Esophagus squamous epithelium (tissue), 5 donors: ENCODE data around the gene CDKAL1. TPM values are rescaled to one million over a fixed set of nuclear protein-coding genes. Genes with fewer than 3 reads are reported as not detected.

Experiments
- DNase-seq: peaks from one replicate; lab custom pipeline; 2025; lab: John Stamatoyannopoulos, UW
- H3K27ac ChIP-seq, 4 donors: fragments of 200-600 bp; sonication (generic); one replicate each; pipeline ENCODE4 v1.5.1; 2016 to 2019; ENCODE audit warnings: mild to moderate bottlenecking in 1 of 4
- H3K27me3 ChIP-seq, 4 donors: fragments of 200-600 bp; sonication (generic); 1 replicate in 3 of 4; 2 replicates in 1 of 4; pipeline versions ENCODE4 v1.5.1 to v1.6.0; 2017 to 2021; ENCODE audit warnings: antibody characterized with exemption in 1 of 4
- H3K36me3 ChIP-seq, 3 donors: fragments of 200-600 bp; sonication (generic); one replicate each; pipeline ENCODE4 v1.5.1; 2016 to 2019
- H3K4me1 ChIP-seq, 3 donors: fragments of 200-600 bp; sonication (generic); one replicate each; pipeline ENCODE4 v1.5.1; 2017 to 2019
- H3K4me3 ChIP-seq, 4 donors: fragments of 200-600 bp; sonication (generic); 1 replicate in 3 of 4; 2 replicates in 1 of 4; pipeline ENCODE4 v1.5.1; 2016 to 2019; ENCODE audit warnings: mild to moderate bottlenecking in 2 of 4, moderate library complexity in 1 of 4
- H3K9me3 ChIP-seq, 3 donors: fragments of 200-600 bp; sonication (generic); one replicate each; pipeline ENCODE4 v1.5.1; 2016 to 2019
- POLR2A ChIP-seq, 4 donors: fragments of 450-650 bp; IDR thresholded peaks; one replicate each; pipeline ENCODE4 v1.6.1; 2017; ENCODE audit warnings: antibody characterized with exemption in 4 of 4, mild to moderate bottlenecking in 4 of 4, moderate library complexity in 3 of 4
- WGBS, 2 donors: methylation state at CpG; one replicate each; pipeline ENCODE4 v1.1.5; 2018; 5-methylcytosine and 5-hydroxymethylcytosine counted together
- intact Hi-C: fragments of 100-400 bp; cut with DNase I; formaldehyde crosslinking; loops from one replicate; pipeline ENCODE4 v1.15.0; 2022
- total RNA-seq, 4 donors: library from RNA; depleted of rRNA; stranded (reverse); fragments of >200 nt; gene quantifications; one replicate each; pipeline ENCODE4 v1.1.0, GENCODE V29; 2016
- TF ChIP-seq, protein P1 (sequence below), 6 experiments: fragments of 450-650 bp in 4 of 6; fragments of 200-600 bp in 2 of 6; sonication (generic) in 2 of 6; IDR thresholded peaks; one replicate each; pipeline ENCODE4 v1.5.1; 2016 to 2019; ENCODE audit warnings: antibody characterized with exemption in 6 of 6, mild to moderate bottlenecking in 4 of 6, moderate library complexity in 4 of 6
- donor health status: DM: yes; HTN: yes; CAD: no.

CDKAL1 gene
- total RNA-seq, 4 donors from 2014 or later = 6.5 to 13.0 (median 10.7) TPM

DNA sequence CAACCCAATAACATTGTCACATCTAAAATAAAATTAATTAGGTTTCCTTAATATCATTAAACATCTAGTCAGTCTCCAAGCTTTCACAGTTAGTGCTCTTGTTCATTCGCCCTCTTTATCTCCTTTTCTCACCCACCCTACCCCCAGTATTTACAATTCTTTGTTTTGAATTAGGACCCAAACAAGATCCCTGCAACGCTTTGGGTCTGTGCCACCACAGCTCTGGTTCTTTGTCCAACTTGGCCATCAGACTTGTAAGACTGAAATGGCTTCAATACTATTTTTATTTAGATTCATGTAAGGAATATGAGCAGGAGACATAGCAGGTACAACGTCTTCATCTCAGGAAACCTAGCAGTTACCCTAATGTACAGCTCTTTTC, 276.5 kb downstream of the CDKAL1 start:
- Histone ChIP-seq H3K9me3 (peaks cover 0 to 3% (median 0%) of the 10 kb centered on the region in 3 donors), H3K36me3 (no peaks in the 10 kb centered on the region), H3K4me1 (peaks cover 0 to 8% (median 0%) of the 10 kb centered on the region in 3 donors), H3K4me3 (no peak overlapping the region), H3K27ac (no peak overlapping the region), H3K27me3 (no peaks in the 10 kb centered on the region)
- WGBS, 2 donors = 78 to 80% methylated on average over 3 of the region's 3 CpGs
- intact Hi-C loops = no loop called here
- TF ChIP-seq, protein P1, sequence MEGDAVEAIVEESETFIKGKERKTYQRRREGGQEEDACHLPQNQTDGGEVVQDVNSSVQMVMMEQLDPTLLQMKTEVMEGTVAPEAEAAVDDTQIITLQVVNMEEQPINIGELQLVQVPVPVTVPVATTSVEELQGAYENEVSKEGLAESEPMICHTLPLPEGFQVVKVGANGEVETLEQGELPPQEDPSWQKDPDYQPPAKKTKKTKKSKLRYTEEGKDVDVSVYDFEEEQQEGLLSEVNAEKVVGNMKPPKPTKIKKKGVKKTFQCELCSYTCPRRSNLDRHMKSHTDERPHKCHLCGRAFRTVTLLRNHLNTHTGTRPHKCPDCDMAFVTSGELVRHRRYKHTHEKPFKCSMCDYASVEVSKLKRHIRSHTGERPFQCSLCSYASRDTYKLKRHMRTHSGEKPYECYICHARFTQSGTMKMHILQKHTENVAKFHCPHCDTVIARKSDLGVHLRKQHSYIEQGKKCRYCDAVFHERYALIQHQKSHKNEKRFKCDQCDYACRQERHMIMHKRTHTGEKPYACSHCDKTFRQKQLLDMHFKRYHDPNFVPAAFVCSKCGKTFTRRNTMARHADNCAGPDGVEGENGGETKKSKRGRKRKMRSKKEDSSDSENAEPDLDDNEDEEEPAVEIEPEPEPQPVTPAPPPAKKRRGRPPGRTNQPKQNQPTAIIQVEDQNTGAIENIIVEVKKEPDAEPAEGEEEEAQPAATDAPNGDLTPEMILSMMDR (IDR thresholded peaks at IDR 0.05) = no peak
- TF ChIP-seq POLR2A (IDR thresholded peaks at IDR 0.05) = no peak
- no peak for DNase-seq

DNA sequence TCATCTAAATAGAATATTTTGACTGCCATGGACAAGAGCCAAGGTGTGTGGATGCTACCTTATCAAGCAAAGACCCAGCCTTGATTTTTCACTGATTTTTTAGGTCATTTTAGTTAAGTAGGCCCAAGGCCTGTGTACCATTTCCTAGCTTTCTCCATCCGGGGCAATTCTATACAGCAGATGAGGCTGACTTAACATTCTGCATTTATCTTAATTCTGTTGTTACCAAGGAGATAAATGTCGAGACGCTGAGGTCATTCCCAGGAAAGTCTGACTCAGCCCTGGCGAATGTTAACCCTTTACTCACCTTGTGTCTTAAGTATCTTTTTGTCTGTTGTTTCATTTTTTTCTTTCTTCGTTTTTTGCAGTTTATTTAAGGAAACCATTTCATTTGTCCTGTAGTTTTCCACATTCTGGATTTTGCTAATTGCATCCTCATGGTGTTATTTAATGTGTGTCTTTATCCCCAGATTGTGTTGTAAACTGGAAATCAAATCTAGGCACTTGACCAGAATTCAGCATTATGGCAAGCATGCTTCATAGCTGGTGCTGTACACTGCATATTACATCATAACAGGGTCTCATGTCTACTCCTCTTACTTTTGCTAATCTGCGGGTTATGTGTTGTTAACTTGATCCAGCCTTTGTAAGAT, 277.0 kb downstream of the CDKAL1 start:
- H3K27me3 ChIP-seq = no peaks in the 10 kb centered on the region
- H3K27ac ChIP-seq = no peak overlapping the region
- no peaks in the 10 kb centered on the region for H3K36me3 ChIP-seq
- H3K9me3 ChIP-seq = peaks cover 0 to 3% (median 0%) of the 10 kb centered on the region in 3 donors
- WGBS, 2 donors = 15 to 21% methylated on average over 6 of the region's 6 CpGs
- intact Hi-C loops = no loop called here
- TF ChIP-seq, protein P1 (IDR thresholded peaks at IDR 0.05) = no peak
- TF ChIP-seq POLR2A (IDR thresholded peaks at IDR 0.05) = no peak
- H3K4me3 ChIP-seq = no peak overlapping the region
- H3K4me1 ChIP-seq = peaks cover 0 to 8% (median 0%) of the 10 kb centered on the region in 3 donors
- DNase-seq = no peak

DNA sequence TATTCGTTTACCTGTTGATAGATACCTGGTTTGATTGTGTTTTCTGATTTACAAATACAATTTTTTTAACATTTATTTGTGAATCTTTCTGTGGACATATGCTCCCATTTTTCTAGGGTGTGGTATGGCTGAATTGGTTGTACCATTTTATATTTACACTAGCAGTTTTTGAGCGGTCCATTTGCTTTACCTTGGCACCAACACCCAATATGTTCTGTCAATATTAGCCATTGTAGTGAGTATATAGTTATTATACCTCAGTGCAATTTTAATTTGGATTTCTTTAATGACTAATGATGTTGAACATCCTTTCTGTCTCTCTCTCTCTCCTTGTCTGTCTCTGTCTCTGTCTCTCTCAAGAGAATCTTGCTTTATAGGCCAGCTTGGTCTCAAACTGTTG, 278.5 kb downstream of the CDKAL1 start:
- Histone ChIP-seq H3K9me3 (no peaks in the 10 kb centered on the region), H3K27ac (no peak overlapping the region), H3K4me1 (peaks cover 0 to 8% (median 0%) of the 10 kb centered on the region in 3 donors), H3K36me3 (no peaks in the 10 kb centered on the region), H3K27me3 (no peaks in the 10 kb centered on the region), H3K4me3 (no peak overlapping the region)
- TF ChIP-seq, protein P1 (IDR thresholded peaks at IDR 0.05) = no peak
- TF ChIP-seq POLR2A (IDR thresholded peaks at IDR 0.05) = no peak
- 79 to 82% methylated on average over 2 of the region's 2 CpGs for WGBS, 2 donors
- no peak for DNase-seq
- intact Hi-C loops = no loop called here

DNA sequence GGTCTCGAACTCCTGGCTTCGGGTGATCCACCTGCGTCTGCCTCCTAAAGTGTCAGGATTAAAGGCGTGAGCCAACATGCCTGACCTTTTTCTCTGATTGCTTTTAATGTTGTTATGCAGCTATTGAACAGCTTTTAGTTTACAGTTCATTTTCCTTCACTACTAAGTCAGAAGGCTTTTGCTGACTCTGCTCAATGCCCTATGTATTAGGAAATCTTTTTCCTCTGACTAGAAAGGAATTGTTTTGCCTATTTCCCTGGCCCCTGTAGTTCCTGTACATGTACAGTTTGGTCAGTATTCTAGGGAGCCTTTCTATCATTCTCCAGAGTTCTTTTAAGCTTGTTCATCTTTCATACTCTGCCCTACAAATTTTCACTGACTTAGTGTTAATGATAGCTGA, 280.2 kb downstream of the CDKAL1 start:
- Histone ChIP-seq H3K27ac (no peak overlapping the region), H3K9me3 (no peaks in the 10 kb centered on the region), H3K4me1 (peaks cover 0 to 8% (median 0%) of the 10 kb centered on the region in 3 donors), H3K36me3 (no peaks in the 10 kb centered on the region), H3K27me3 (no peaks in the 10 kb centered on the region), H3K4me3 (no peak overlapping the region)
- no peak for DNase-seq
- intact Hi-C loops = no loop called here
- TF ChIP-seq, protein P1 (IDR thresholded peaks at IDR 0.05) = no peak
- no peak for TF ChIP-seq POLR2A (IDR thresholded peaks at IDR 0.05)
- whole genome bisulfite sequencing, 2 donors = 84 to 85% methylated on average over 4 of the region's 4 CpGs

DNA sequence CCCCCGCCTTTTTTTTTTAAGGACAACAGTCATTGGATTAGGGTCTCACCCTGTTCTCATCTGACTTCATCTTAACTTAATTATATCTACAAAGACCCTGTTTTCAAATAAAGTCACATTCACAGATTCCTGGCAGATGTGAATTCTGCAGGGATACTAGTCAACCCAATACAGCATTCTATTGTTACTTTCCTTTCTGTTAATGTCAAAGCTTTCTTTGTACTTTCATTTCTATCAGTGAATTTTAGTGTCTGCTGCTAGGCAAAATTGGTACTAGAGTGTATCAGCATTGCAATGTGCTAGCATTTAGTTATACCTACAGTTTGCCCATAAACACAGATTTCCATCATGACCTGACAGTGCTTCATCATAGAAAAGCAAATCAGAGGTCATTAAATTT, 281.9 kb downstream of the CDKAL1 start:
- TF ChIP-seq POLR2A (IDR thresholded peaks at IDR 0.05) = no peak
- TF ChIP-seq, protein P1 (IDR thresholded peaks at IDR 0.05) = no peak
- peaks cover 0 to 3% (median 0%) of the 10 kb centered on the region in 3 donors for H3K4me1 ChIP-seq
- no peaks in the 10 kb centered on the region for H3K27me3 ChIP-seq
- DNase-seq = no peak
- no peak overlapping the region for H3K4me3 ChIP-seq
- no peaks in the 10 kb centered on the region for H3K9me3 ChIP-seq
- intact Hi-C loops = no loop called here
- WGBS, 2 donors = 90% methylated on average over 1 of the region's 1 CpG; no CpG with 5 or more reads in 1 of the 2 donors
- no peaks in the 10 kb centered on the region for H3K36me3 ChIP-seq
- no peak overlapping the region for H3K27ac ChIP-seq
